ENCODE data around the gene MRPS27. TPM values are rescaled to one million over a fixed set of nuclear protein-coding genes. Genes with fewer than 3 reads are reported as not detected.

Gene MRPS27
- total RNA-seq, 2 experiments from 2014 or later, result 93.3 to 113 TPM

- H3K36me3 Mint-ChIP-seq (ENCODE audit: low read depth), result peaks cover 50% of the 10 kb centered on the region
- H3K4me3 Mint-ChIP-seq, result no peak overlapping the region
- intact Hi-C loops (cut with DNase I, micrococcal nuclease), result no loop called here
- H3K4me1 Mint-ChIP-seq, result peaks cover 1% of the 10 kb centered on the region
- POLR2A ChIA-PET, result no interaction called here
- no peaks in the 10 kb centered on the region for H3K9me3 Mint-ChIP-seq (ENCODE audit: low read depth)
- ATAC-seq (no peak), DNase-seq (no peak)
- CTCF ChIA-PET, result interaction anchor here (1.0 to 1.3 kb wide), 3 partner anchors 8 to 48 kb away, joined by 3 to 9 read pairs (median 3); no protein-coding TSS in a partner anchor
- H3K27ac Mint-ChIP-seq, result no peak overlapping the region
- H3K27me3 Mint-ChIP-seq, result no peaks in the 10 kb centered on the region
Measured at GRCh38 chr5:72356361-72356760, 36.3 kb upstream of the MRPS27 start.

- H3K36me3 Mint-ChIP-seq (ENCODE audit: low read depth), result peaks cover 50% of the 10 kb centered on the region
- H3K27me3 Mint-ChIP-seq, result no peaks in the 10 kb centered on the region
- no peak overlapping the region for H3K27ac Mint-ChIP-seq
- CTCF ChIA-PET, result interaction anchor here (1.0 kb wide), 1 partner anchor 49 kb away, joined by 3 read pairs; no protein-coding TSS in a partner anchor
- intact Hi-C loops (cut with DNase I, micrococcal nuclease), result no loop called here
- ATAC-seq, result no peak
- DNase-seq, result no peak
- H3K4me3 Mint-ChIP-seq, result no peak overlapping the region
- H3K4me1 Mint-ChIP-seq, result peaks cover 2% of the 10 kb centered on the region
- POLR2A ChIA-PET, result no interaction called here
- H3K9me3 Mint-ChIP-seq (ENCODE audit: low read depth), result no peaks in the 10 kb centered on the region
Measured at GRCh38 chr5:72355706-72356299, 35.8 kb upstream of the MRPS27 start.

GRCh38 chr5:72353046-72353445 lies 33.0 kb upstream of the MRPS27 start:
- ChIA-PET CTCF (no interaction called here), POLR2A (interaction anchor here (0.7 kb wide), 1 partner anchor 268 kb away, joined by 3 read pairs; no protein-coding TSS in a partner anchor)
- Mint-ChIP-seq H3K27ac (no peak overlapping the region), H3K27me3 (no peaks in the 10 kb centered on the region), H3K4me1 (peaks cover 21% of the 10 kb centered on the region), H3K9me3 (ENCODE audit: low read depth) (no peaks in the 10 kb centered on the region), H3K36me3 (ENCODE audit: low read depth) (peaks cover 38% of the 10 kb centered on the region), H3K4me3 (no peak overlapping the region)
- DNase-seq (no peak), ATAC-seq (no peak)
- intact Hi-C loops (cut with DNase I, micrococcal nuclease), result no loop called here

- Mint-ChIP-seq H3K9me3 (ENCODE audit: low read depth) (no peaks in the 10 kb centered on the region), H3K4me1 (peaks cover 25% of the 10 kb centered on the region), H3K4me3 (no peak overlapping the region), H3K27me3 (no peaks in the 10 kb centered on the region), H3K27ac (no peak overlapping the region), H3K36me3 (ENCODE audit: low read depth) (peaks cover 37% of the 10 kb centered on the region)
- POLR2A ChIA-PET, result interaction anchor here (0.7 kb wide), 1 partner anchor 267 kb away, joined by 3 read pairs; no protein-coding TSS in a partner anchor
- DNase-seq (no peak), ATAC-seq (no peak)
- CTCF ChIA-PET, result no interaction called here
- intact Hi-C loops (cut with DNase I, micrococcal nuclease), result no loop called here
Measured at GRCh38 chr5:72352616-72353015, 32.6 kb upstream of the MRPS27 start.

- POLR2A ChIA-PET, result no interaction called here
- DNase-seq, result no peak
- Mint-ChIP-seq H3K27me3 (no peaks in the 10 kb centered on the region), H3K4me1 (peaks cover 35% of the 10 kb centered on the region), H3K27ac (no peak overlapping the region), H3K36me3 (ENCODE audit: low read depth) (peaks cover 47% of the 10 kb centered on the region), H3K4me3 (no peak overlapping the region), H3K9me3 (ENCODE audit: low read depth) (no peaks in the 10 kb centered on the region)
- ATAC-seq, result no peak
- CTCF ChIA-PET, result no interaction called here
- intact Hi-C loops (cut with DNase I, micrococcal nuclease), result no loop called here
Measured at GRCh38 chr5:72351376-72351775, 31.3 kb upstream of the MRPS27 start.

GRCh38 chr5:72347801-72348308 lies 27.8 kb upstream of the MRPS27 start:
- ATAC-seq (peak; percentile 93), DNase-seq (peak; percentile 32)
- H3K36me3 Mint-ChIP-seq (ENCODE audit: low read depth), result peaks cover 58% of the 10 kb centered on the region
- H3K27ac Mint-ChIP-seq, result peak overlapping the region; percentile 82
- peaks cover 38% of the 10 kb centered on the region for H3K4me1 Mint-ChIP-seq
- no peak overlapping the region for H3K4me3 Mint-ChIP-seq
- H3K9me3 Mint-ChIP-seq (ENCODE audit: low read depth), result no peaks in the 10 kb centered on the region
- ChIA-PET CTCF (interaction anchor here (0.6 to 1.1 kb wide), 5 partner anchors 9 to 471 kb away, joined by 3 to 4 read pairs (median 3); no protein-coding TSS in a partner anchor), POLR2A (no interaction called here)
- intact Hi-C loops (cut with DNase I, micrococcal nuclease), result loop anchor here (1.0 to 5.0 kb wide), 3 partner anchors 28 to 211 kb away; partner anchors contain the start of genes MRPS27 (in 1 of the 2) and PTCD2 (in 1 of the 2)
- H3K27me3 Mint-ChIP-seq, result no peaks in the 10 kb centered on the region

- no peak overlapping the region for H3K4me3 Mint-ChIP-seq
- ATAC-seq (no peak), DNase-seq (no peak)
- no peaks in the 10 kb centered on the region for H3K9me3 Mint-ChIP-seq (ENCODE audit: low read depth)
- CTCF ChIA-PET, result no interaction called here
- peaks cover 56% of the 10 kb centered on the region for H3K36me3 Mint-ChIP-seq (ENCODE audit: low read depth)
- H3K4me1 Mint-ChIP-seq, result peaks cover 37% of the 10 kb centered on the region
- peak overlapping the region; percentile 29 for H3K27ac Mint-ChIP-seq
- POLR2A ChIA-PET, result no interaction called here
- no peaks in the 10 kb centered on the region for H3K27me3 Mint-ChIP-seq
- intact Hi-C loops (cut with DNase I, micrococcal nuclease), result loop anchor here (2.0 to 5.0 kb wide), 2 partner anchors 208 to 209 kb away; no protein-coding TSS in a partner anchor
Measured at GRCh38 chr5:72346398-72346797, 26.4 kb upstream of the MRPS27 start.

GRCh38 chr5:72338689-72339209 lies 18.7 kb upstream of the MRPS27 start:
- ChIA-PET POLR2A (interaction anchor here (0.6 kb wide), 1 partner anchor 274 kb away, joined by 3 read pairs; no protein-coding TSS in a partner anchor), CTCF (interaction anchor here (0.7 kb wide), 1 partner anchor 253 kb away, joined by 3 read pairs; no protein-coding TSS in a partner anchor)
- Mint-ChIP-seq H3K36me3 (ENCODE audit: low read depth) (peaks cover 43% of the 10 kb centered on the region), H3K4me1 (no peaks in the 10 kb centered on the region), H3K4me3 (no peak overlapping the region), H3K27me3 (no peaks in the 10 kb centered on the region), H3K27ac (no peak overlapping the region), H3K9me3 (ENCODE audit: low read depth) (no peaks in the 10 kb centered on the region)
- no peak for DNase-seq
- intact Hi-C loops (cut with DNase I, micrococcal nuclease), result no loop called here
- ATAC-seq, result no peak

- H3K9me3 Mint-ChIP-seq (ENCODE audit: low read depth), result no peaks in the 10 kb centered on the region
- no peak for DNase-seq
- ChIA-PET POLR2A (no interaction called here), CTCF (interaction anchor here (0.7 kb wide), 1 partner anchor 570 kb away, joined by 3 read pairs; no protein-coding TSS in a partner anchor)
- no peak overlapping the region for H3K27ac Mint-ChIP-seq
- peaks cover 38% of the 10 kb centered on the region for H3K36me3 Mint-ChIP-seq (ENCODE audit: low read depth)
- intact Hi-C loops (cut with DNase I, micrococcal nuclease), result no loop called here
- no peaks in the 10 kb centered on the region for H3K27me3 Mint-ChIP-seq
- H3K4me1 Mint-ChIP-seq, result no peaks in the 10 kb centered on the region
- ATAC-seq, result no peak
- no peak overlapping the region for H3K4me3 Mint-ChIP-seq
Measured at GRCh38 chr5:72337159-72337558, 17.1 kb upstream of the MRPS27 start.

GRCh38 chr5:72330712-72331111 lies 10.7 kb upstream of the MRPS27 start:
- no peak overlapping the region for H3K4me3 Mint-ChIP-seq
- ChIA-PET CTCF (interaction anchor here (0.7 kb wide), 1 partner anchor 62 kb away, joined by 3 read pairs; no protein-coding TSS in a partner anchor), POLR2A (no interaction called here)
- H3K27me3 Mint-ChIP-seq, result no peaks in the 10 kb centered on the region
- intact Hi-C loops (cut with DNase I, micrococcal nuclease), result no loop called here
- no peak overlapping the region for H3K27ac Mint-ChIP-seq
- H3K36me3 Mint-ChIP-seq (ENCODE audit: low read depth), result peaks cover 50% of the 10 kb centered on the region
- ATAC-seq, result no peak
- peaks cover 2% of the 10 kb centered on the region for H3K4me1 Mint-ChIP-seq
- no peaks in the 10 kb centered on the region for H3K9me3 Mint-ChIP-seq (ENCODE audit: low read depth)
- DNase-seq, result no peak

GRCh38 chr5:72328172-72328571 lies 8.1 kb upstream of the MRPS27 start:
- ChIA-PET POLR2A (interaction anchor here (0.6 kb wide), 1 partner anchor 40 kb away, joined by 3 read pairs; no protein-coding TSS in a partner anchor), CTCF (interaction anchor here (0.6 kb wide), 1 partner anchor 545 kb away, joined by 3 read pairs; no protein-coding TSS in a partner anchor)
- intact Hi-C loops (cut with DNase I, micrococcal nuclease), result no loop called here
- ATAC-seq (no peak), DNase-seq (no peak)
- Mint-ChIP-seq H3K4me1 (peaks cover 7% of the 10 kb centered on the region), H3K9me3 (ENCODE audit: low read depth) (no peaks in the 10 kb centered on the region), H3K27me3 (no peaks in the 10 kb centered on the region), H3K4me3 (no peak overlapping the region), H3K27ac (no peak overlapping the region), H3K36me3 (ENCODE audit: low read depth) (peaks cover 64% of the 10 kb centered on the region)

GRCh38 chr5:72326306-72326649 lies 6.2 kb upstream of the MRPS27 start:
- Mint-ChIP-seq H3K36me3 (ENCODE audit: low read depth) (peaks cover 64% of the 10 kb centered on the region), H3K9me3 (ENCODE audit: low read depth) (no peaks in the 10 kb centered on the region), H3K27me3 (no peaks in the 10 kb centered on the region), H3K27ac (peak overlapping the region; percentile 21), H3K4me3 (no peak overlapping the region), H3K4me1 (peaks cover 15% of the 10 kb centered on the region)
- ChIA-PET CTCF (no interaction called here), POLR2A (no interaction called here)
- ATAC-seq, result no peak
- no peak for DNase-seq
- intact Hi-C loops (cut with DNase I, micrococcal nuclease), result no loop called here
